ENCODE results near the gene ABHD17A. TPM values are rescaled to one million over a fixed set of nuclear protein-coding genes. Genes with fewer than 3 reads are reported as not detected.
A peak's percentile ranks its signal among the peaks of the same experiment; 100 is the strongest.

Gene ABHD17A
- total RNA-seq, 1 experiment from 2014 or later = 47.5 TPM

DNA sequence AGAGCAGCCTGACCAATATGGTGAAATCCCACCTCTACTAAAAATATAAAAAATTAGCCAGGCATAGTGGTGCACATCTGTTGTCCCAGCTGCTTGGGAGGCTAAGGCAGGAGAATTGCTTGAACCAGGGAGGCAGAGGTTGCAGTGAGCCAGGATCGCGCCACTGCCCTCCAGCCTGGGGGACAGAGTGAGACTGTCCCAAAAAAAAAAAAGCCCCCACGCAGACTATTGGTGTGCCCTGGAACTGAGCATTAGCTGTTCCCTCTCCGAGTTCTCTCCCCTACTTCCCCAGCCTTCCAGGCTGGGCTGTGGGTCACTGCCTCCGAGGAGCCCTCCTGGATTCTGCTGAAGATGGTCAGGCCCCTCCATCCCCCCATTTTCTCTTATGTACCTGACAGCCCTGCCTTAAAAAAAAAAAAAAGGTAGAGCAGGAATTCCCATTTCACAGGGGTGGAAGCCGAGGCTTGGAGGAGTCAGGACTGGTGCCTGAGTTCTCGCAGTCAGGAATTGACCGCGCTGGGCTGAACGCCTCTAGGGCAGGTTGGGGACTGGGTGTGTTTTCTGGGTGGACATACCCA is 21.8 kb upstream of the ABHD17A start:
- H3K4me3 Mint-ChIP-seq = peak overlapping the region in 1 of 2 experiments; percentile 58; a peak in 3 of 5 replicates
- H3K27ac Mint-ChIP-seq = no peak overlapping the region; a peak in 2 of 7 replicates
- peaks cover 5 to 12% (median 8%) of the 10 kb centered on the region in 3 experiments; a peak in 6 of 7 replicates for H3K36me3 Mint-ChIP-seq (ENCODE audit: insufficient read depth in 1 of 3, low read depth in 3 of 3)
- WGBS (ENCODE audit: extremely low coverage, insufficient read length, low lambda C conversion rate) = no CpG with 5 or more reads among the region's 10 CpGs
- H3K4me1 ChIP-seq (ENCODE audit: insufficient read depth, low read length) = 0 out of 2 replicates have a peak, but pooled peaks cover 2% of the 10 kb centered on the region
- H3K9ac ChIP-seq (ENCODE audit: extremely low read depth, insufficient read length, low read length) = no peak overlapping the region
- H3K23me2 ChIP-seq (ENCODE audit: insufficient read length, low read depth, low read length, poor library complexity, severe bottlenecking) = peaks cover 4% of the 10 kb centered on the region
- no peak overlapping the region for H3K18ac ChIP-seq (ENCODE audit: insufficient read length, low read depth, low read length)
- H2AFZ ChIP-seq (ENCODE audit: low read length) = no peak overlapping the region
- no peak overlapping the region for H2BK20ac ChIP-seq (ENCODE audit: low read depth, low read length, poor library complexity, severe bottlenecking)
- peaks cover 11 to 17% of the 10 kb centered on the region in 2 experiments for H3K4me1 Mint-ChIP-seq
- H3K27ac ChIP-seq (ENCODE audit: insufficient read length, low read depth, low read length) = no peak overlapping the region
- no peak overlapping the region; the same call in 1 of the 2 replicates for H3K4ac ChIP-seq (ENCODE audit: low read depth, low read length)
- no peak overlapping the region for H3T11ph ChIP-seq (ENCODE audit: low read length)
- no peak overlapping the region for H4K5ac ChIP-seq (ENCODE audit: insufficient read length, low read depth, low read length)
- H3K9me3 ChIP-seq (ENCODE audit: control insufficient read depth, low read depth, low read length) = no peaks in the 10 kb centered on the region
- no peak overlapping the region for H4K91ac ChIP-seq (ENCODE audit: insufficient read length, low read depth, low read length)
- no peaks in the 10 kb centered on the region; a peak in 1 of 5 replicates for H3K9me3 Mint-ChIP-seq
- no peak overlapping the region for H2AK5ac ChIP-seq (ENCODE audit: insufficient read length, low read length)
- no peak overlapping the region for H3K23ac ChIP-seq (ENCODE audit: insufficient read length, low read depth, low read length)
- H3K79me2 ChIP-seq (ENCODE audit: insufficient read depth, low read length) = peaks cover 17% of the 10 kb centered on the region; the same call in 1 of the 2 replicates
- no peak overlapping the region for H3K4me2 ChIP-seq (ENCODE audit: insufficient read depth, insufficient read length, low read length)
- no peak overlapping the region for H2BK12ac ChIP-seq (ENCODE audit: insufficient read length, low read depth, low read length)
- no peak overlapping the region for H2BK120ac ChIP-seq (ENCODE audit: low read depth, low read length, poor library complexity, severe bottlenecking)
- no peak overlapping the region for H3K56ac ChIP-seq (ENCODE audit: insufficient read length, low read depth, low read length)
- H4K8ac ChIP-seq (replicated peaks; ENCODE audit: insufficient read length, low read depth, low read length) = no peak overlapping the region
- no peak overlapping the region; the same call in 1 of the 2 replicates for H3K14ac ChIP-seq (ENCODE audit: insufficient read depth, low read length)
- no peak for DNase-seq
- peaks cover 4% of the 10 kb centered on the region for H3K79me1 ChIP-seq (ENCODE audit: insufficient read depth, low read depth, low read length, poor library complexity, severe bottlenecking)
- no peak overlapping the region for H2BK5ac ChIP-seq (ENCODE audit: insufficient read length, low read length)
- H3K27me3 Mint-ChIP-seq (ENCODE audit: low read depth) = no peaks in the 10 kb centered on the region
- H3K27me3 ChIP-seq (ENCODE audit: insufficient read depth, low read length) = no peaks in the 10 kb centered on the region
- H4K20me1 ChIP-seq (ENCODE audit: control insufficient read depth, insufficient read depth, insufficient read length) = no peaks in the 10 kb centered on the region
- H2BK15ac ChIP-seq (ENCODE audit: low read depth, low read length) = no peak overlapping the region
- TF ChIP-seq, protein P1, sequence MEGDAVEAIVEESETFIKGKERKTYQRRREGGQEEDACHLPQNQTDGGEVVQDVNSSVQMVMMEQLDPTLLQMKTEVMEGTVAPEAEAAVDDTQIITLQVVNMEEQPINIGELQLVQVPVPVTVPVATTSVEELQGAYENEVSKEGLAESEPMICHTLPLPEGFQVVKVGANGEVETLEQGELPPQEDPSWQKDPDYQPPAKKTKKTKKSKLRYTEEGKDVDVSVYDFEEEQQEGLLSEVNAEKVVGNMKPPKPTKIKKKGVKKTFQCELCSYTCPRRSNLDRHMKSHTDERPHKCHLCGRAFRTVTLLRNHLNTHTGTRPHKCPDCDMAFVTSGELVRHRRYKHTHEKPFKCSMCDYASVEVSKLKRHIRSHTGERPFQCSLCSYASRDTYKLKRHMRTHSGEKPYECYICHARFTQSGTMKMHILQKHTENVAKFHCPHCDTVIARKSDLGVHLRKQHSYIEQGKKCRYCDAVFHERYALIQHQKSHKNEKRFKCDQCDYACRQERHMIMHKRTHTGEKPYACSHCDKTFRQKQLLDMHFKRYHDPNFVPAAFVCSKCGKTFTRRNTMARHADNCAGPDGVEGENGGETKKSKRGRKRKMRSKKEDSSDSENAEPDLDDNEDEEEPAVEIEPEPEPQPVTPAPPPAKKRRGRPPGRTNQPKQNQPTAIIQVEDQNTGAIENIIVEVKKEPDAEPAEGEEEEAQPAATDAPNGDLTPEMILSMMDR (conservative IDR thresholded peaks at IDR 0.05) = no peak
